Loucy (cell line): Measurements from ENCODE around the gene C9orf72.
A peak's percentile ranks its signal among the peaks of the same experiment; 100 is the strongest.

Source experiments
- H2AFZ ChIP-seq: fragments of 200-600 bp; sonication (generic); 2 replicates; pipeline ENCODE4 v1.6.0; 2016; ENCODE audit warnings: antibody characterized with exemption, mild to moderate bottlenecking, low read length, moderate library complexity
- H3F3A ChIP-seq: fragments of 200-600 bp; 2 replicates; pipeline ENCODE4 v1.6.0; 2016; ENCODE audit warnings: antibody characterized with exemption, low read depth, mild to moderate bottlenecking
- H3K27me3 ChIP-seq: fragments of 200-600 bp; sonication (generic); 2 replicates; pipeline ENCODE4 v1.6.1; 2014; ENCODE audit warnings: low read length, mild to moderate bottlenecking; ENCODE audit not compliant: insufficient read depth, poor library complexity, severe bottlenecking
- H3K36me3 ChIP-seq: fragments of 200-600 bp; sonication (generic); 2 replicates; pipeline ENCODE4 v1.6.1; 2016; ENCODE audit warnings: low read length; ENCODE audit not compliant: insufficient read depth
- H3K4me1 ChIP-seq: fragments of 200-600 bp; sonication (generic); 2 replicates; pipeline ENCODE4 v1.5.1; 2014; ENCODE audit warnings: low read length, mild to moderate bottlenecking; ENCODE audit not compliant: insufficient read depth, poor library complexity, severe bottlenecking
- H3K4me2 ChIP-seq: fragments of 200-600 bp; sonication (generic); 2 replicates; pipeline ENCODE4 v1.6.0; 2014; ENCODE audit warnings: antibody characterized with exemption, low read length, low read depth, mild to moderate bottlenecking; ENCODE audit not compliant: poor library complexity, severe bottlenecking
- H3K4me3 ChIP-seq: fragments of 200-600 bp; sonication (generic); 2 replicates; pipeline ENCODE4 v1.5.1; 2014; ENCODE audit warnings: low read length, mild to moderate bottlenecking, mixed read lengths; ENCODE audit not compliant: poor library complexity, severe bottlenecking
- H3K79me2 ChIP-seq: fragments of 200-600 bp; sonication (generic); 2 replicates; pipeline ENCODE4 v1.6.1; 2014; ENCODE audit warnings: low read length; ENCODE audit not compliant: insufficient read depth
- H3K9ac ChIP-seq: fragments of 200-600 bp; sonication (generic); 2 replicates; pipeline ENCODE4 v1.6.0; 2014; ENCODE audit warnings: mild to moderate bottlenecking, low read depth, low read length, moderate library complexity; ENCODE audit not compliant: poor library complexity, severe bottlenecking
- H3K9me2 ChIP-seq: fragments of 200-600 bp; sonication (generic); replicated peaks from 2 replicates; pipeline ENCODE4 v1.6.1; 2016; ENCODE audit warnings: low read depth, low read length, mixed read lengths
- H3K9me3 ChIP-seq: fragments of 200-600 bp; sonication (generic); 2 replicates; pipeline ENCODE4 v1.6.1; 2014; ENCODE audit warnings: mild to moderate bottlenecking, antibody characterized with exemption, low read length, low read depth; ENCODE audit not compliant: insufficient read depth
- H4K20me1 ChIP-seq: fragments of 200-600 bp; sonication (generic); 2 replicates; pipeline ENCODE4 v1.6.0; 2014; ENCODE audit warnings: antibody characterized with exemption, low read length, mild to moderate bottlenecking; ENCODE audit not compliant: insufficient read depth, poor library complexity, severe bottlenecking
- EZH2phosphoT487 ChIP-seq: fragments of 200-600 bp; IDR thresholded peaks from 2 replicates; pipeline ENCODE4 v1.6.1; 2018; ENCODE audit warnings: antibody characterized with exemption, mild to moderate bottlenecking, moderate library complexity, borderline replicate concordance
- TF ChIP-seq, protein P1 (sequence below): fragments of 200-600 bp; sonication (generic); conservative IDR thresholded peaks from 2 replicates; pipeline ENCODE4 v1.5.1; 2014; ENCODE audit warnings: mild to moderate bottlenecking, antibody characterized with exemption, low read length

Gene C9orf72

DNA sequence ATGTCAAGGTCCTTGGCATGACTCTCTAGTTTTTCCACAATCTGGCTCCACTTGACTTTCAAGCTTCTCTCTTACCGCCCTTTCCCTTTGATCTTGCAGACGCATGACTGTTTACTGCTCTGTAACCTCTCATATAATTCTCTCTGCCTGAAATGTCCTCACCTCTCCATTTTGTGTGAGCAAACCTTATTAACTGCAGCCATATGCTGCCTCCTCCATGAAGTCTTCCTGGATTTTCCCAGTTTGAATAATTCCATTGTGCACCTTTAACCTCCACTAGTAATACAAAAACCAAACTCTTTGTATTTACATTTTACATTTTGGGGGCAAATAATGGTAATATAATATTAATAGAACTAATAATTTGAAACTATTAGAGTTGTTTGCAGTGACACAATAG, 9.5 kb upstream of the C9orf72 start:
- H3K4me1 ChIP-seq = no peaks in the 10 kb centered on the region
- no peak overlapping the region for H3K4me3 ChIP-seq
- no peaks in the 10 kb centered on the region for H3K36me3 ChIP-seq
- H3K4me2 ChIP-seq = no peak overlapping the region
- H3F3A ChIP-seq = no peaks in the 10 kb centered on the region; the same call in 1 of the 2 replicates
- H3K9ac ChIP-seq = no peak overlapping the region
- no peaks in the 10 kb centered on the region for H3K9me2 ChIP-seq
- no peaks in the 10 kb centered on the region for H3K79me2 ChIP-seq
- no peak overlapping the region for H2AFZ ChIP-seq
- H4K20me1 ChIP-seq = no peaks in the 10 kb centered on the region
- H3K27me3 ChIP-seq = no peaks in the 10 kb centered on the region
- TF ChIP-seq, protein P1, sequence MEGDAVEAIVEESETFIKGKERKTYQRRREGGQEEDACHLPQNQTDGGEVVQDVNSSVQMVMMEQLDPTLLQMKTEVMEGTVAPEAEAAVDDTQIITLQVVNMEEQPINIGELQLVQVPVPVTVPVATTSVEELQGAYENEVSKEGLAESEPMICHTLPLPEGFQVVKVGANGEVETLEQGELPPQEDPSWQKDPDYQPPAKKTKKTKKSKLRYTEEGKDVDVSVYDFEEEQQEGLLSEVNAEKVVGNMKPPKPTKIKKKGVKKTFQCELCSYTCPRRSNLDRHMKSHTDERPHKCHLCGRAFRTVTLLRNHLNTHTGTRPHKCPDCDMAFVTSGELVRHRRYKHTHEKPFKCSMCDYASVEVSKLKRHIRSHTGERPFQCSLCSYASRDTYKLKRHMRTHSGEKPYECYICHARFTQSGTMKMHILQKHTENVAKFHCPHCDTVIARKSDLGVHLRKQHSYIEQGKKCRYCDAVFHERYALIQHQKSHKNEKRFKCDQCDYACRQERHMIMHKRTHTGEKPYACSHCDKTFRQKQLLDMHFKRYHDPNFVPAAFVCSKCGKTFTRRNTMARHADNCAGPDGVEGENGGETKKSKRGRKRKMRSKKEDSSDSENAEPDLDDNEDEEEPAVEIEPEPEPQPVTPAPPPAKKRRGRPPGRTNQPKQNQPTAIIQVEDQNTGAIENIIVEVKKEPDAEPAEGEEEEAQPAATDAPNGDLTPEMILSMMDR = no peak
- TF ChIP-seq EZH2phosphoT487 = no peak
- H3K9me3 ChIP-seq = no peaks in the 10 kb centered on the region

DNA sequence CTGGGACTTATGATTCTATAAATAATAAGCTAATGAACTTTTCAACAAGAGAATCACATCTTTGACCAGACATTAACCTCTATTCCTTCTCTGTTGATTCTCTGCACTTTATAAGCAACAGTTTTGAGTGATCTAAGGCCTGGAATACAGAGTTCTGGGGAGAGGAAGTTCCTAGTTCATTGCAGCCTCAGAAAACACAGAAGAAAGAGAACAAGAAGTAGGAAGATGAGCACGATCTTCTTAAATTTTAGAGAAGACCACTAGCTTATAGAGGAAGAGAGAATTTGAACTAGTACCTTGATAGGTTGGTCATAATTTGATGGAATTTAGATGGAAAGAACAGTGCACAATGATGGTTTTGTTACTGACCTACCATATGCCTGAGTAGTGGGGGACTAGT, 8.5 kb upstream of the C9orf72 start:
- H3K4me2 ChIP-seq = no peak overlapping the region
- no peak for TF ChIP-seq EZH2phosphoT487
- TF ChIP-seq, protein P1 = no peak

GRCh38 chr9:27573634-27574590, 631 bp upstream of the C9orf72 start:
- H3K9ac ChIP-seq = peak overlapping the region; percentile 79
- peaks cover 15% of the 10 kb centered on the region for H3K4me1 ChIP-seq
- H3K27me3 ChIP-seq = no peaks in the 10 kb centered on the region
- TF ChIP-seq, protein P1 = no peak
- TF ChIP-seq EZH2phosphoT487 = no peak
- H3F3A ChIP-seq = no peaks in the 10 kb centered on the region
- peak overlapping the region; percentile 96 for H2AFZ ChIP-seq
- no peaks in the 10 kb centered on the region for H3K9me3 ChIP-seq
- no peaks in the 10 kb centered on the region for H4K20me1 ChIP-seq
- no peaks in the 10 kb centered on the region for H3K9me2 ChIP-seq
- peaks cover 4% of the 10 kb centered on the region for H3K79me2 ChIP-seq
- peak overlapping the region; percentile 72 for H3K4me2 ChIP-seq
- peak overlapping the region; percentile 83 for H3K4me3 ChIP-seq
- H3K36me3 ChIP-seq = no peaks in the 10 kb centered on the region

More for the DNA sequence above, 8.5 kb upstream of the C9orf72 start:
- no peak overlapping the region for H3K4me3 ChIP-seq
- no peaks in the 10 kb centered on the region for H3K9me3 ChIP-seq
- no peaks in the 10 kb centered on the region for H3K27me3 ChIP-seq
- no peak overlapping the region for H3K9ac ChIP-seq
- no peak overlapping the region for H2AFZ ChIP-seq
- H3K36me3 ChIP-seq = no peaks in the 10 kb centered on the region
- no peaks in the 10 kb centered on the region for H3K9me2 ChIP-seq
- no peaks in the 10 kb centered on the region for H3K4me1 ChIP-seq
- H3F3A ChIP-seq = no peaks in the 10 kb centered on the region; the same call in 1 of the 2 replicates
- no peaks in the 10 kb centered on the region for H4K20me1 ChIP-seq
- no peaks in the 10 kb centered on the region for H3K79me2 ChIP-seq
